Adrenal gland (tissue), 5 donors: ENCODE data around the gene LRRC31.

Experiments used
- CTCF ChIP-seq, 6 experiments: fragments of 450-650 bp in 4 of 6; fragments of 200-600 bp in 2 of 6; sonication (generic) in 1 of 6; IDR thresholded peaks; 1 replicate in 5 of 6; 2 replicates in 1 of 6; pipeline versions ENCODE4 v1.5.1 to v1.8.0; 2016 to 2021; ENCODE audit warnings: antibody characterized with exemption in 6 of 6, mild to moderate bottlenecking in 2 of 6, moderate library complexity in 1 of 6
- POLR2A ChIP-seq, 2 donors: fragments of 450-650 bp; IDR thresholded peaks; one replicate each; pipeline ENCODE4 v1.6.1; 2017; ENCODE audit warnings: antibody characterized with exemption in 2 of 2, mild to moderate bottlenecking in 2 of 2, moderate library complexity in 1 of 2
- donor health status: DM: no; HTN: no; CAD: no.

- TF ChIP-seq POLR2A (IDR thresholded peaks at IDR 0.05) (no peak), CTCF (IDR thresholded peaks at IDR 0.05) (no peak)
Measured at GRCh38 chr3:169842960-169843359, 26.8 kb downstream of the LRRC31 start.
